CD4-positive, alpha-beta T cell (primary cell): ENCODE data around the gene NEK4. TPM values are rescaled to one million over a fixed set of nuclear protein-coding genes. Genes with fewer than 3 reads are reported as not detected.

ENCODE experiments used
- ATAC-seq: fragments of 200-7000 bp; cut with Tn5 transposase; one replicate; pipeline ENCODE4 v1.10.0; 2022; ENCODE audit warnings: mild to moderate bottlenecking; ENCODE audit not compliant: poor library complexity
- CTCF ChIA-PET: fragments of 350-600 bp; sonication (Branson Sonifier 250); formaldehyde crosslinking; loops from one replicate; lab custom pipeline; 2021; ENCODE audit warnings: antibody characterized with exemption, inconsistent platforms; lab: Charles Lee
- POLR2A ChIA-PET: fragments of 350-600 bp; sonication (Branson Sonifier 250); formaldehyde crosslinking; loops from one replicate; lab custom pipeline; 2021; ENCODE audit warnings: antibody characterized with exemption, inconsistent platforms; lab: Charles Lee
- DNase-seq, 14 experiments: peaks; one replicate each; pipeline ENCODE4 v3.0.0-alpha.2; 2013 to 2020; ENCODE audit warnings: mixed read lengths in 2 of 14
- H3K27ac ChIP-seq, 2 donors: one replicate each; pipeline versions ENCODE4 v1.5.1 to v1.7.0; 2013; ENCODE audit warnings: low read length in 2 of 2, low read depth in 1 of 2, mild to moderate bottlenecking in 1 of 2
- H3K27me3 ChIP-seq, 2 experiments: 1 replicate in 1 of 2; 2 replicates in 1 of 2; pipeline versions ENCODE4 v1.6.1 to v1.7.0; 2013; ENCODE audit warnings: low read length in 2 of 2, control low read depth in 1 of 2, mild to moderate bottlenecking in 1 of 2, moderate library complexity in 1 of 2; ENCODE audit not compliant: insufficient read depth in 2 of 2, control insufficient read depth in 1 of 2
- H3K36me3 ChIP-seq: one replicate; pipeline ENCODE4 v1.6.1; 2013; ENCODE audit warnings: low read length, control low read depth; ENCODE audit not compliant: insufficient read depth
- H3K4me1 ChIP-seq: one replicate; pipeline ENCODE4 v1.6.1; 2013; ENCODE audit warnings: low read length, control low read depth; ENCODE audit not compliant: insufficient read depth
- H3K4me3 ChIP-seq: one replicate; pipeline ENCODE4 v1.5.1; 2013; ENCODE audit warnings: mild to moderate bottlenecking, low read length, moderate library complexity
- H3K9me3 ChIP-seq, 2 experiments: 1 replicate in 1 of 2; 2 replicates in 1 of 2; pipeline versions ENCODE4 v1.6.1 to v1.7.0; 2013; ENCODE audit warnings: low read length in 2 of 2, mild to moderate bottlenecking in 2 of 2, control low read depth in 1 of 2, moderate library complexity in 1 of 2; ENCODE audit not compliant: control insufficient read depth in 1 of 2, insufficient read depth in 1 of 2
- H3K27ac Mint-ChIP-seq: one replicate; pipeline ENCODE4 v1.8.0; 2020; ENCODE audit warnings: mixed read lengths
- H3K27me3 Mint-ChIP-seq: one replicate; pipeline ENCODE4 v1.8.0; 2021; ENCODE audit warnings: mixed read lengths
- H3K36me3 Mint-ChIP-seq: one replicate; pipeline ENCODE4 v1.8.0; 2021; ENCODE audit warnings: low read depth, mixed read lengths
- H3K4me1 Mint-ChIP-seq: one replicate; pipeline ENCODE4 v1.8.0; 2021; ENCODE audit warnings: low read depth, mixed read lengths
- H3K4me3 Mint-ChIP-seq: one replicate; pipeline ENCODE4 v1.8.0; 2020; ENCODE audit warnings: mild to moderate bottlenecking, mixed read lengths
- H3K9me3 Mint-ChIP-seq: one replicate; pipeline ENCODE4 v1.8.0; 2020; ENCODE audit warnings: mixed read lengths
- intact Hi-C, 2 experiments: fragments of 100-400 bp; cut with DNase I in 1 of 2; cut with micrococcal nuclease in 1 of 2; formaldehyde crosslinking; loops; one replicate each; pipeline versions ENCODE4 v1.15.1 to v1.9.0; 2023 to 2025; cut with DNase I, micrococcal nuclease
- total RNA-seq, 174 experiments: library from RNA in 2 of 174; stranded (reverse) in 2 of 174; gene quantifications; one replicate each; pipeline ENCODE4 v1.2.3 and lab custom pipeline; 2021 to 2026
- TF ChIP-seq, protein P1 (sequence below): fragments of 200-600 bp; IDR thresholded peaks from one replicate; pipeline ENCODE4 v1.8.0; 2022; ENCODE audit warnings: antibody characterized with exemption, mild to moderate bottlenecking

The NEK4 gene
- total RNA-seq, 2 experiments from 2014 or later, result 6.1 to 6.9 TPM

DNA sequence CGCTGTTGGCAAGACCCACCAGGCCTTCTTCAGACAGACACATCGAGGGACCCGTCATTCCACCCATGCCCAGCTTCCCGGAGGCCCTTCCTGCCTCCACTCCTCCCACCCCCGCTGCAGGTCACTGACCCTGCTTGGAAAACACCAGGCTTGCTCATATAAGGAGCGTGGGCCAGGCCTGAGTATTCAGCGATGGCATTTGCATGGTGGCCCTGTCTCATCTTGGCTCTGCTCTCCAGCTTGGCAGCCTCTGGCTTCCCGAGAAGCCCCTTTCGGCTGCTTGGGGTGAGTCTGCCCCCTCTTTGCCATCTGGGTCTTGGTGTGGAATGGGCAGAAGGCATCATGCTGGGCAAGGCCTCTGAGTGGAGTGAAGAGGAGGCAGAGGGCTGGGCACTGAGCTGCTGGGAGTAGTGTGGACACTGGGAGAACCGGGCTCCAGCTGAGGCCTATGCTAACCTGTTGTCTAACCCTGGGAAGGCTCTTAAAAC is 23.9 kb upstream of the NEK4 start, which contains the start of gene ITIH3:
Gene ITIH3, plus strand, starts transcription at position 185 of the 488 bp plus-strand sequence. Its CDS starts 8 bp downstream, at position 193.
- DNase-seq, result no peak

DNA sequence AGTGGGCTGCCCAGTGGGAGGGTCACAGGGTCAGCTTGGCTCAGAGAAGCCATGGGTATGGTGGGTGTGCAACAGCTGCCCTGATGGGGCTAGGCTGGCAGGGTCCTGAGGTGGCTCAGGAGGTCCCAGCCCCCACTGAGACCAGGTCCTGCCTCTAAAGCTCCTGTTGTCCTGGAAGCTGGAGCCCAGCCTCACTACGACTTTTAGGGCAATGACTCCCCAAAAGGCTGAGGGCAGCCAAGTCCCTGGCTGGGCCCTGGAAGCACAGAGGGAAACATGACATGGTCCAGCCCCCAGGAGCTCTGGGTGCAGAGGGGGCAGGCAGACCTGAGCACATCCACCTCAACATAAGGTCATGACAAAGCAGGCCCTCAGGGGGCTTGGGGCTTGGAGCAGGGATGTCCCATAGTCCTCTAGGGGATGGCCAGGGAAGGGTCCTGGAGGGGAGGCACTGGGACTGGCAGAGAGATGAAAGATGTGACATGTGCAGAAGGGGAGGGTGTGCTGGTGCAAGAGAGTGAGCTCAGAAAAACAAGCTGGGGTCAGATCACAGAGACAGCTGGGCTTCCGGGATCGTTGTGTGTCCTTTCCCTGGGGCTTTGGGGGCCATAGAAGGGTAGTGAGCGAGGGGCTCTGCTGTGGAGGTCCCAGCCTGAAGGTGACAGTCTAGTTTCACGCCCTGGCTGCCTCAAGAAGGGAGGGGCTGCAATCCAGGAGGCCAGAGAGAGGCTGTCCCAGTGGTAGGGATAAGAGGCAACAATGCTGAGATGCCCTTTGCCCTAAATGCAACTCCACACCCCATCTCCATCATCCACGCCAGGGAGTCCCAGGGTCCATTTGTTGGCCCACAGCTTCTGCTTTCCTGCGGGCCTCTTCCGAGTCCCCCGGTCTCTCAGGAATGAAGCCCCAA is 23.2 kb upstream of the NEK4 start:
- H3K27me3 ChIP-seq, result no peaks in the 10 kb centered on the region
- ChIA-PET POLR2A (no interaction called here), CTCF (no interaction called here)
- H3K27ac ChIP-seq, result no peak overlapping the region
- DNase-seq, result no peak
- Mint-ChIP-seq H3K4me3 (no peak overlapping the region), H3K9me3 (no peaks in the 10 kb centered on the region), H3K27ac (no peak overlapping the region), H3K4me1 (no peaks in the 10 kb centered on the region), H3K27me3 (no peaks in the 10 kb centered on the region), H3K36me3 (no peaks in the 10 kb centered on the region)
- H3K4me1 ChIP-seq, result no peaks in the 10 kb centered on the region
- ATAC-seq, result no peak
- TF ChIP-seq, protein P1, sequence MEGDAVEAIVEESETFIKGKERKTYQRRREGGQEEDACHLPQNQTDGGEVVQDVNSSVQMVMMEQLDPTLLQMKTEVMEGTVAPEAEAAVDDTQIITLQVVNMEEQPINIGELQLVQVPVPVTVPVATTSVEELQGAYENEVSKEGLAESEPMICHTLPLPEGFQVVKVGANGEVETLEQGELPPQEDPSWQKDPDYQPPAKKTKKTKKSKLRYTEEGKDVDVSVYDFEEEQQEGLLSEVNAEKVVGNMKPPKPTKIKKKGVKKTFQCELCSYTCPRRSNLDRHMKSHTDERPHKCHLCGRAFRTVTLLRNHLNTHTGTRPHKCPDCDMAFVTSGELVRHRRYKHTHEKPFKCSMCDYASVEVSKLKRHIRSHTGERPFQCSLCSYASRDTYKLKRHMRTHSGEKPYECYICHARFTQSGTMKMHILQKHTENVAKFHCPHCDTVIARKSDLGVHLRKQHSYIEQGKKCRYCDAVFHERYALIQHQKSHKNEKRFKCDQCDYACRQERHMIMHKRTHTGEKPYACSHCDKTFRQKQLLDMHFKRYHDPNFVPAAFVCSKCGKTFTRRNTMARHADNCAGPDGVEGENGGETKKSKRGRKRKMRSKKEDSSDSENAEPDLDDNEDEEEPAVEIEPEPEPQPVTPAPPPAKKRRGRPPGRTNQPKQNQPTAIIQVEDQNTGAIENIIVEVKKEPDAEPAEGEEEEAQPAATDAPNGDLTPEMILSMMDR, result no peak
- no peaks in the 10 kb centered on the region for H3K36me3 ChIP-seq
- intact Hi-C loops, result no loop called here
- H3K4me3 ChIP-seq, result no peak overlapping the region
- H3K9me3 ChIP-seq, result no peaks in the 10 kb centered on the region

More for the DNA sequence above, 23.9 kb upstream of the NEK4 start, which contains the start of gene ITIH3:
- no peaks in the 10 kb centered on the region for H3K27me3 Mint-ChIP-seq
- no peak within 1 kb of the TSS for H3K4me3 Mint-ChIP-seq
- H3K9me3 Mint-ChIP-seq, result no peaks in the 10 kb centered on the region
- H3K27ac Mint-ChIP-seq, result no peak within 1 kb of the TSS
- CTCF ChIA-PET, result no interaction called here
- TF ChIP-seq, protein P1, result no peak
- no peaks in the 10 kb centered on the region for H3K36me3 ChIP-seq
- no peak for ATAC-seq
- intact Hi-C loops, result no loop called here
- H3K36me3 Mint-ChIP-seq, result no peaks in the 10 kb centered on the region
- no peaks in the 10 kb centered on the region for H3K9me3 ChIP-seq
- H3K4me1 Mint-ChIP-seq, result no peaks in the 10 kb centered on the region
- H3K27ac ChIP-seq, result no peak within 1 kb of the TSS
- H3K4me1 ChIP-seq, result no peaks in the 10 kb centered on the region
- POLR2A ChIA-PET, result no interaction called here
- H3K4me3 ChIP-seq, result no peak within 1 kb of the TSS
- no peaks in the 10 kb centered on the region for H3K27me3 ChIP-seq

DNA sequence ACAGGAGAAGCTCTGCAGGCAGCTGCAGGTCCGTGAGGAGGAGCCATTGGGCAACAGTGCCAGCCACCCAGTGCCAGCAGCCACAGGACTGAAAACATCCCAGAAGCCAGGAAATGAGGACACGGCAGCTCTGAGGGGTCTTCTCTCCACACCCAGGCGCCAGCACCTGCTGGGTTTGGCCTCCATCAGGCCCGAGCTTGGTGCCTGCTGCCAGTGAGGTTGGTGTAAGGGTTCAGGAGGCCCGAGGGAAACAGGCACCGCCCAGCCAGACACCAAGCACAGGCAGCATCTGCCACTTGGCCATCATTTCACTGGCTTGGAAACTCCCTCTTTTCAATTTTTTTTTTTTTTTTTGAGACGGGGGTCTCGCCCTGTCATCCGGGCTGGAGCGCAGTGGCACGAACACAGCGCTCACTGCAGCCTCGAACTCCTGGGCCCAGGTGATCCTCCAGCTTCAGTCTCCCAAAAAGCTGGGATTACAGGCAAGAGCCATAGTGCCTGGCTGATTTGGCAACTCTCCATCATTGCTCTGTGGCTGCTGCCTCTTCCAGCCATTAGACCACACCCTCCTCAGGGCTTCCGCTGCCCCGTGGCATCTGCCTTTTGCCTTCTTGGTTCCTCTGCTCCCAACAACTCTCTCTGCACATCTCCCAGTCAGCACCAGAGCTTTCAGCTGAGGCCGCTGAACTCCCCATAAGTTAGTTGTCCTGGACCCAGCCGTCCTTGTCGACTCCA is 22.4 kb upstream of the NEK4 start:
- Histone ChIP-seq H3K27ac (no peak overlapping the region), H3K4me1 (no peaks in the 10 kb centered on the region), H3K36me3 (no peaks in the 10 kb centered on the region), H3K4me3 (no peak overlapping the region), H3K27me3 (no peaks in the 10 kb centered on the region), H3K9me3 (no peaks in the 10 kb centered on the region)
- no peak for ATAC-seq
- Mint-ChIP-seq H3K9me3 (no peaks in the 10 kb centered on the region), H3K36me3 (no peaks in the 10 kb centered on the region), H3K4me3 (no peak overlapping the region), H3K27ac (no peak overlapping the region), H3K4me1 (no peaks in the 10 kb centered on the region), H3K27me3 (no peaks in the 10 kb centered on the region)
- DNase-seq, result no peak
- intact Hi-C loops, result no loop called here
- CTCF ChIA-PET, result no interaction called here
- TF ChIP-seq, protein P1, result no peak
- POLR2A ChIA-PET, result no interaction called here
